B cell (primary cell): ENCODE data around the gene ZNF335. TPM values are rescaled to one million over a fixed set of nuclear protein-coding genes. Genes with fewer than 3 reads are reported as not detected.

ENCODE experiments used
- ATAC-seq: fragments of 200-7000 bp; cut with Tn5 transposase; one replicate; pipeline ENCODE4 v1.10.0; 2021; ENCODE audit warnings: low read depth, mild to moderate bottlenecking, moderate number of reproducible peaks, moderate library complexity
- CTCF ChIA-PET: fragments of 350-600 bp; sonication (Branson Sonifier 250); formaldehyde crosslinking; loops from one replicate; lab custom pipeline; 2021; ENCODE audit warnings: antibody characterized with exemption, inconsistent platforms; lab: Charles Lee
- POLR2A ChIA-PET: fragments of 350-600 bp; sonication (Branson Sonifier 250); formaldehyde crosslinking; loops from one replicate; lab custom pipeline; 2021; ENCODE audit warnings: antibody characterized with exemption; lab: Charles Lee
- DNase-seq: peaks from one replicate; pipeline ENCODE4 v3.0.0; 2013
- H2AFZ ChIP-seq: 2 replicates; pipeline ENCODE4 v1.6.1; 2012; ENCODE audit warnings: mild to moderate bottlenecking, low read depth, low read length; ENCODE audit not compliant: insufficient read depth, poor library complexity, severe bottlenecking
- H3K27ac ChIP-seq, 2 donors: 1 replicate in 1 of 2; 2 replicates in 1 of 2; pipeline ENCODE4 v1.5.1; 2012 to 2013; ENCODE audit warnings: low read length in 2 of 2, mild to moderate bottlenecking in 2 of 2, moderate library complexity in 1 of 2
- H3K27me3 ChIP-seq, 4 experiments: fragments of 200-600 bp in 1 of 4; sonication (generic) in 1 of 4; replicated peaks in 1 of 4; 1 replicate in 2 of 4; 2 replicates in 2 of 4; pipeline versions ENCODE4 v1.6.1 to v1.7.0; 2013 to 2016; ENCODE audit warnings: low read length in 3 of 4, mild to moderate bottlenecking in 2 of 4, mixed read lengths in 1 of 4, moderate library complexity in 1 of 4; ENCODE audit not compliant: insufficient read depth in 4 of 4, control insufficient read depth in 3 of 4; ENCODE audit errors: control extremely low read depth in 1 of 4
- H3K36me3 ChIP-seq, 2 experiments: replicated peaks in 1 of 2; 1 replicate in 1 of 2; 2 replicates in 1 of 2; pipeline versions ENCODE4 v1.6.1 to v1.7.1; 2013; ENCODE audit warnings: low read length in 1 of 2; ENCODE audit not compliant: insufficient read depth in 2 of 2, control insufficient read depth in 1 of 2; ENCODE audit errors: control extremely low read depth in 1 of 2, extremely low read depth in 1 of 2
- H3K4me1 ChIP-seq, 2 donors: fragments of 200-600 bp in 1 of 2; sonication (generic) in 1 of 2; 1 replicate in 1 of 2; 2 replicates in 1 of 2; pipeline versions ENCODE4 v1.5.1 to v1.6.1; 2013 to 2017; ENCODE audit warnings: low read length in 2 of 2; ENCODE audit not compliant: control insufficient read depth in 2 of 2, insufficient read depth in 2 of 2
- H3K4me2 ChIP-seq: replicated peaks from 2 replicates; pipeline ENCODE3; 2012; ENCODE audit warnings: mild to moderate bottlenecking, low read depth, low read length; ENCODE audit not compliant: poor library complexity, severe bottlenecking
- H3K4me3 ChIP-seq, 5 experiments: fragments of 200-600 bp in 1 of 5; sonication (generic) in 1 of 5; 1 replicate in 3 of 5; 2 replicates in 2 of 5; pipeline versions ENCODE4 v1.5.1 to v1.7.0; 2011 to 2016; ENCODE audit warnings: low read length in 4 of 5, mild to moderate bottlenecking in 4 of 5, low read depth in 2 of 5, control low read depth in 1 of 5, moderate library complexity in 1 of 5; ENCODE audit not compliant: insufficient read depth in 1 of 5; ENCODE audit errors: control extremely low read depth in 1 of 5, extremely low read depth in 1 of 5
- H3K79me2 ChIP-seq: fragments of 200-600 bp; sonication (generic); one replicate; pipeline ENCODE4 v1.6.0; 2016; ENCODE audit warnings: low read length; ENCODE audit not compliant: control insufficient read depth, insufficient read depth
- H3K9ac ChIP-seq: fragments of 200-600 bp; sonication (generic); 2 replicates; pipeline ENCODE4 v1.6.1; 2017; ENCODE audit warnings: mild to moderate bottlenecking, low read length, moderate library complexity
- H3K9me3 ChIP-seq, 3 donors: one replicate each; pipeline versions ENCODE4 v1.6.1 to v1.7.1; 2013; ENCODE audit warnings: low read length in 2 of 3; ENCODE audit not compliant: control insufficient read depth in 2 of 3, insufficient read depth in 1 of 3; ENCODE audit errors: control extremely low read depth in 1 of 3
- H4K20me1 ChIP-seq: 2 replicates; pipeline ENCODE4 v1.6.0; 2012; ENCODE audit warnings: mild to moderate bottlenecking, low read length; ENCODE audit not compliant: insufficient read depth, control insufficient read depth, poor library complexity, severe bottlenecking
- H3K27ac Mint-ChIP-seq: one replicate; pipeline ENCODE4 v1.8.0; 2021; ENCODE audit warnings: mixed read lengths
- H3K27me3 Mint-ChIP-seq: one replicate; pipeline ENCODE4 v1.8.0; 2021; ENCODE audit warnings: mixed read lengths
- H3K4me1 Mint-ChIP-seq: one replicate; pipeline ENCODE4 v1.8.0; 2021; ENCODE audit warnings: mixed read lengths
- H3K4me3 Mint-ChIP-seq: one replicate; pipeline ENCODE4 v1.8.0; 2021; ENCODE audit warnings: mixed read lengths
- H3K9me3 Mint-ChIP-seq: one replicate; pipeline ENCODE4 v1.8.0; 2022; ENCODE audit warnings: mixed read lengths; ENCODE audit not compliant: insufficient read depth
- EZH2 ChIP-seq: IDR thresholded peaks from 2 replicates; pipeline ENCODE4 v1.6.1; 2012; ENCODE audit warnings: borderline replicate concordance, low read depth, mild to moderate bottlenecking, moderate library complexity, low read length; ENCODE audit not compliant: insufficient read depth, poor library complexity, severe bottlenecking
- WGBS: methylation state at CpG from one replicate; pipeline ENCODE4 v1.1.5; 2013; ENCODE audit warnings: missing lambda C conversion rate; ENCODE audit not compliant: insufficient coverage; 5-methylcytosine and 5-hydroxymethylcytosine counted together
- intact Hi-C: fragments of 100-400 bp; cut with micrococcal nuclease; formaldehyde crosslinking; loops from one replicate; pipeline ENCODE4 v1.10.0; 2022
- polyA plus RNA-seq: library from polyadenylated mRNA; depleted of rRNA; stranded (reverse); fragments of >200 nt; gene quantifications from 2 replicates; pipeline ENCODE4 v1.2.3, GENCODE V29; 2012
- total RNA-seq, 2 donors: library from RNA; stranded (reverse); fragments of 120-200 nt in 1 of 2; gene quantifications; 1 replicate in 1 of 2; 2 replicates in 1 of 2; pipeline versions ENCODE4 v1.2.3 to v1.2.4, GENCODE V29; 2013 to 2022
- TF ChIP-seq, protein P1 (sequence below): fragments of 200-600 bp; IDR thresholded peaks from one replicate; pipeline ENCODE4 v1.8.0; 2022; ENCODE audit warnings: antibody characterized with exemption, mild to moderate bottlenecking

ZNF335 gene
- total and polyA plus RNA-seq, 2 donors (not counting 1 experiment from before 2014, with no cell fraction given), result 62.3 to 62.7 TPM

DNA sequence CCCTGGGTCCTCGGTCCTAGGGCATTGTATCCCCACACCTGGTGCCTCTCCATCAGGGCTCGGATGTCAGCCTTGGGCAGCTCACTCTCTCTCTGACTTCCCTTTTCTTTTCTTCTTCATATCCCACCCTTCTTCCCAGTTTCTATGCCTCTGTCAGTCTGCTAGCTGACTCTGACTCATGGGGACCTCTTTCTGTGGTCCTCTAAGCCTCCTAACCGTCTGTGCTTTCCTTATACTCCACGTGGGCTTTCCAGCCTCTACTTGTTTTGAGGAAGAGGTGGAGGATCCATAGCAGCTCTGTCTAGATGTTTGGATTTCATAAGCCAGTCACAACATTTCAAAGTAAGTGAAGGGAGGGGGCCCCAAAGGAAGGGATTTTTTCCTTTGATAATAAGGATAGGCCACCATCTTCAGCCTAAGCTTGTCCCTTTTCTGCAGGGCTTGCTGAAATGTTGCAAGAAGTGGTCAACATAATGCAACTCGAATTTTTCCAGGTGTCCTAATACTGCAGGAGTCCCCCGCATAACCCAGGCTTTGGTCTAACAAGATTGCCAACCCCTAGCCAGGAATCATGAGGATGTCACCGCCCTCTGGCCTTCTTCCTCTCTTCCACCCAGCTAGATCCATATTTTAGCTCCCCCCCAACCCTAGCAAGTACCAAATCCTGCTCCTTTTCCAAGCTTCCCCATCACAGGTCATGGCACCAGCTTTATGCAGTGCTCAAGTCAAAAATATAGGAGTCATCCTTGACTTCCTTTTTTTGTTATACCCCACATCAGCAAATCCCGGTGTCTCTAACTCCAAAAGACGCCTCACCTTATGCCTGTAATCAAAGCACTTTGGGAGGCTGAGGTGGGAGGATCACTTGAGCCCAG is 51.3 kb downstream of the ZNF335 start:
- ATAC-seq, result no peak
- Histone ChIP-seq H3K9me3 (no peaks in the 10 kb centered on the region), H3K79me2 (no peaks in the 10 kb centered on the region), H3K4me2 (no peak overlapping the region), H3K4me1 (no peaks in the 10 kb centered on the region), H3K9ac (no peak overlapping the region), H3K27me3 (peaks cover 0 to 25% (median 2%) of the 10 kb centered on the region in 4 experiments), H3K27ac (no peak overlapping the region), H3K36me3 (no peaks in the 10 kb centered on the region), H4K20me1 (no peaks in the 10 kb centered on the region), H2AFZ (no peak overlapping the region), H3K4me3 (no peak overlapping the region)
- POLR2A ChIA-PET, result no interaction called here
- no peak for TF ChIP-seq EZH2
- TF ChIP-seq, protein P1, sequence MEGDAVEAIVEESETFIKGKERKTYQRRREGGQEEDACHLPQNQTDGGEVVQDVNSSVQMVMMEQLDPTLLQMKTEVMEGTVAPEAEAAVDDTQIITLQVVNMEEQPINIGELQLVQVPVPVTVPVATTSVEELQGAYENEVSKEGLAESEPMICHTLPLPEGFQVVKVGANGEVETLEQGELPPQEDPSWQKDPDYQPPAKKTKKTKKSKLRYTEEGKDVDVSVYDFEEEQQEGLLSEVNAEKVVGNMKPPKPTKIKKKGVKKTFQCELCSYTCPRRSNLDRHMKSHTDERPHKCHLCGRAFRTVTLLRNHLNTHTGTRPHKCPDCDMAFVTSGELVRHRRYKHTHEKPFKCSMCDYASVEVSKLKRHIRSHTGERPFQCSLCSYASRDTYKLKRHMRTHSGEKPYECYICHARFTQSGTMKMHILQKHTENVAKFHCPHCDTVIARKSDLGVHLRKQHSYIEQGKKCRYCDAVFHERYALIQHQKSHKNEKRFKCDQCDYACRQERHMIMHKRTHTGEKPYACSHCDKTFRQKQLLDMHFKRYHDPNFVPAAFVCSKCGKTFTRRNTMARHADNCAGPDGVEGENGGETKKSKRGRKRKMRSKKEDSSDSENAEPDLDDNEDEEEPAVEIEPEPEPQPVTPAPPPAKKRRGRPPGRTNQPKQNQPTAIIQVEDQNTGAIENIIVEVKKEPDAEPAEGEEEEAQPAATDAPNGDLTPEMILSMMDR, result no peak
- Mint-ChIP-seq H3K9me3 (no peaks in the 10 kb centered on the region), H3K27me3 (peaks cover 33% of the 10 kb centered on the region), H3K4me3 (no peak overlapping the region), H3K4me1 (no peaks in the 10 kb centered on the region), H3K27ac (no peak overlapping the region)
- intact Hi-C loops, result no loop called here
- no peak for DNase-seq
- CTCF ChIA-PET, result interaction anchor here (0.6 kb wide), 1 partner anchor 15 kb away, joined by 5 read pairs; no protein-coding TSS in a partner anchor
- WGBS, result 79% methylated on average over 6 of the region's 9 CpGs
